Measurements from ENCODE around the gene NEUROG3.

Gene NEUROG3, protein sequence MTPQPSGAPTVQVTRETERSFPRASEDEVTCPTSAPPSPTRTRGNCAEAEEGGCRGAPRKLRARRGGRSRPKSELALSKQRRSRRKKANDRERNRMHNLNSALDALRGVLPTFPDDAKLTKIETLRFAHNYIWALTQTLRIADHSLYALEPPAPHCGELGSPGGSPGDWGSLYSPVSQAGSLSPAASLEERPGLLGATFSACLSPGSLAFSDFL

DNA sequence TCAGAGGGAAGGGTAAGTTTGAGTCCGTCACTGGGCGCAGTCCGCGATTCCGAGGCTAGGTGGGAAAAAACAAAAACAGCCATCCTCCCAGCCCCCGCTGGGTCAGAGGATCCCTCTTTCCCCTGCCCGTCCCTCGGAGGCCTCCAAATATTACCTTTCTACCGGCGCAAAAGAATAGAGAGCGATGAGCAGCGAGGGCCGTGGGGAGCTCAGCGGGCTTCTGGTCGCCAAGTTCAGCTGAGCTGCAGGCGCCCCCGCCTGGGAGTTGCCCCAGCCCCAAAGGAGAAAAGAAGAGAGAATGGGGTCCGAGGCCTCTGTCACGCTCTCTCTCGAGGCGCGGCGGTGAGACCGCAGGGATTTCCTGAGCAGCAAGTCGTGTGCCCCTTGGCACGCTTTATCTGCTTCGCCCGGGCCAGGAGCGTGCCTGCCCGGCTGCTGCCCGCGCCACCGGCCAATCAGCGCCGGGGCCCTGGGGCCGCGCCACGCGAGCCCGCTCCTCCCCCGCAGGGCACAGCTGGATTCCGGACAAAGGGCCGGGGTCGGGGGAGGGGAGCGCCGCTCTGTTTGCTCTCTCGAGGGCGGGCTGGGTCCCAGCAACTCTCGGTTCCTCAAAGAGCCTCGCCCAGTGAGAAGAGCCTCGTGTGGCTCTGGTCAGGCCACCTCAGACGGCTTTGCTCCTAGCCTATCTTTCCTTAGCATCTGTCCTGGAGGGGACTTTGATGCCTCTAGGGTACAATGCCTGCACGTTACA, at the start of gene NEUROG3:
Gene NEUROG3, minus strand, starts transcription at position 367 of the 751 bp plus-strand sequence. CDS start 379 bp downstream, outside the sequence.
- Histone ChIP-seq H3K4me1 (ENCODE audit: insufficient read depth, low read length) (peaks cover 25% of the 10 kb centered on the region), H3K27me3 (ENCODE audit: insufficient read depth, low read length) (peaks cover 97% of the 10 kb centered on the region), H3K36me3 (ENCODE audit: insufficient read depth, low read length) (no peaks in the 10 kb centered on the region), H2AFZ (ENCODE audit: low read depth, low read length) (peak within 1 kb of the TSS; percentile 38), H3K9me3 (ENCODE audit: low read length) (no peaks in the 10 kb centered on the region), H3K4me3 (ENCODE audit: low read length) (peak within 1 kb of the TSS; percentile 54)

DNA sequence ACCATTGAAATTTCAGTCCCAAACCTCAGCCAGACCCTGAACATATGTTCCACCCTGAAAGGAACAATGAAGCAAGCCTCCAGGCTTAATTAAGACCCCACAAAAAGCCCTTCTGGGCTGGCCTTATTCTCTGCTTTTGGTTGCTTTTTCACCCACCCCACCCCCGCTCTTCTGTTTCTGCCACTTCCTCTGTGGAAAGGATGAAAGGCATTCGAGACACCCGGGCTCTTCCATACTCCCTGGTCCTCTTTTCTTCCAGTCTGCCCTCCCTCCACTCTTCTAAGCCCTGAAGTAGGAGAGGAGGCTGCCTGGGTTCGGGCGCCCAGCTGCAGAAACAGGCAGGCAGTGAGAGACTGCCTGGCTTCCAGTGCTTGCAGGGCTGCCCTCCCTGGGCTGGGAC, 47.4 kb upstream of the NEUROG3 start:
- Histone ChIP-seq H2AFZ (ENCODE audit: low read depth, low read length) (no peak overlapping the region), H3K36me3 (ENCODE audit: insufficient read depth, low read length) (no peaks in the 10 kb centered on the region), H3K9me3 (ENCODE audit: low read length) (no peaks in the 10 kb centered on the region), H3K4me3 (ENCODE audit: low read length) (no peak overlapping the region), H3K27me3 (ENCODE audit: insufficient read depth, low read length) (peaks cover 10% of the 10 kb centered on the region), H3K4me1 (ENCODE audit: insufficient read depth, low read length) (no peaks in the 10 kb centered on the region)

DNA sequence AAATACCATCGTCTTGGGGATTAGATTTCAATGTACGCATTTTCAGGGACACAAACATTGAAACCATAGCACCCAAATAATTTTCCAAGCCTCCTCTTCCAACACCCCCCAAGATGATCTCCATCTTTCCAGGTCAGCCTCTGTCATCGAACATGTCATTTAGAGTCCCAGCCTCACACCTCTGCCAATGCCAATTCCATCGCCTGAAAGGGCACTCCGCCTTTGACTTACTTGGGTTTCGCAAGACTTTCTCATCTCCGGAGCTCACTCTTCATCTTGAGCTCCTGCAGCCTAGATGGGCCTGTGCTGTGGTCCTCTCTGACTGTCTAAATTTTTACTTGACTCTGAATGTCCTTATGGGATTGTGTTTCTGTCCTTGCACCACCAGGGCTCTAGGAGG, 46.4 kb upstream of the NEUROG3 start:
- no peaks in the 10 kb centered on the region for H3K9me3 ChIP-seq (ENCODE audit: low read length)
- peaks cover 14% of the 10 kb centered on the region for H3K27me3 ChIP-seq (ENCODE audit: insufficient read depth, low read length)
- H3K36me3 ChIP-seq (ENCODE audit: insufficient read depth, low read length) = no peaks in the 10 kb centered on the region
- H2AFZ ChIP-seq (ENCODE audit: low read depth, low read length) = no peak overlapping the region
- H3K4me3 ChIP-seq (ENCODE audit: low read length) = no peak overlapping the region
- no peaks in the 10 kb centered on the region for H3K4me1 ChIP-seq (ENCODE audit: insufficient read depth, low read length)

DNA sequence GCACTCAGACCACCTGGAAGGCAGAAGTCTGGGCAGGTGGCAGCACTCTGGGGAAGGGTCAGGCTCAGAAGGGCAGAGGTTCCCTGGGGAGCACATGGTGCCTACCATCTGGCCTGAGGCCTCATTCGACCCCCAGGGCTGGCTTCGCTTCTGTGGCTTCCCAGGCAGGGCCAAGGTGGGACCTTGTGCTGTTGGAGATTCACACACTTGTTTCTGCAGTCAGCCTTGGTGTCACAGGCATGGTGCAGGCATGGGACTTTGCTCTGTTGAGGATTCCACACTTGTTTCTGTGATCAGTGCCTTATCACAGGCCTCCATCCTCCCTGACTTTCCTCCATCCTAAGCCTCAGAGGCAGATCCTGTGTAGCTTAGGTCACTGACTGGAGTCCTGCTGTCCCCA, 45.5 kb upstream of the NEUROG3 start:
- no peak overlapping the region for H2AFZ ChIP-seq (ENCODE audit: low read depth, low read length)

DNA sequence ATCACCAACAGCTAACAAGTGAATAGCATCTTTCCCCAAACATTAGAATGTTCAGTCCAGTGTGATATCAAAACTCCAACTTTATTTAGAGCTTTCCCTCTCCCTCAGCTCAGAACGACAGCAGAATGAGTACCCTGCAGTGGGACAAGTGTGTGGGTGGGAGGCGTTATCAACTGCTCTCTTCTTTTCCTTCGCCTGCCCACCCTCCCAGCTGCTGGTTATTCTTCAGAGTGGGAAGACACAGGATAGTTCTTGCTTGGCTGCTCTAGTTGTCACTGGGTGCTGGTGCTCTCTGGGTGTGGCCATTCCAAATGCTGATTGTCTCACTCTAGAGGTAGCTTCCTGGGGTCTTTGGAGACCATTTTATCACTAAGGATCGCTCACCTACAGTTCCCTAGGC, 43.1 kb upstream of the NEUROG3 start:
- no peaks in the 10 kb centered on the region for H3K9me3 ChIP-seq (ENCODE audit: low read length)
- H3K27me3 ChIP-seq (ENCODE audit: insufficient read depth, low read length) = peaks cover 14% of the 10 kb centered on the region
- H2AFZ ChIP-seq (ENCODE audit: low read depth, low read length) = no peak overlapping the region
- H3K36me3 ChIP-seq (ENCODE audit: insufficient read depth, low read length) = no peaks in the 10 kb centered on the region
- no peaks in the 10 kb centered on the region for H3K4me1 ChIP-seq (ENCODE audit: insufficient read depth, low read length)
- H3K4me3 ChIP-seq (ENCODE audit: low read length) = no peak overlapping the region

More for the DNA sequence above, 45.5 kb upstream of the NEUROG3 start:
- peaks cover 14% of the 10 kb centered on the region for H3K27me3 ChIP-seq (ENCODE audit: insufficient read depth, low read length)
- H3K4me1 ChIP-seq (ENCODE audit: insufficient read depth, low read length) = no peaks in the 10 kb centered on the region
- no peaks in the 10 kb centered on the region for H3K36me3 ChIP-seq (ENCODE audit: insufficient read depth, low read length)
- H3K4me3 ChIP-seq (ENCODE audit: low read length) = no peak overlapping the region
- no peaks in the 10 kb centered on the region for H3K9me3 ChIP-seq (ENCODE audit: low read length)

DNA sequence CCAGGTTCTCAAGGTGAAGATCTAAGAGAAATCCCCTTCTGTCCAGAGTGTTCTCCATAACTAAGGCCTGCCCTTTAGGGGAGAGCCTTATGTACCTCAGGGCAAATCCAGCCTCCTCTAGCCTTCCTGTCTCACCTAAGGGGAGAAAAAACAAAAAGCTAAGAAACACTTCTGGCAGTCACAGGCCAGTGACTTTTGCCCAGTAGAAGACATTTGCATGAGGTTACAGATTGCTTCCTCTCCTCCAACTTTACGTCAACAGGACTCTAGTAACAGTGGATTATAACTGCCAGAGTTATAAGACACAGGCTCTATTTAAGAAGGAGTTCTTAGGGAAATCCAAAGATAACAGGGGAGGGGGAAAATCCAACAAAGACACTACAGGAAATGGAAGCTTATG, 40.9 kb upstream of the NEUROG3 start:
- Histone ChIP-seq H3K9me3 (ENCODE audit: low read length) (no peaks in the 10 kb centered on the region), H3K4me1 (ENCODE audit: insufficient read depth, low read length) (no peaks in the 10 kb centered on the region), H3K4me3 (ENCODE audit: low read length) (no peak overlapping the region), H3K36me3 (ENCODE audit: insufficient read depth, low read length) (no peaks in the 10 kb centered on the region), H2AFZ (ENCODE audit: low read depth, low read length) (no peak overlapping the region), H3K27me3 (ENCODE audit: insufficient read depth, low read length) (peaks cover 14% of the 10 kb centered on the region)

DNA sequence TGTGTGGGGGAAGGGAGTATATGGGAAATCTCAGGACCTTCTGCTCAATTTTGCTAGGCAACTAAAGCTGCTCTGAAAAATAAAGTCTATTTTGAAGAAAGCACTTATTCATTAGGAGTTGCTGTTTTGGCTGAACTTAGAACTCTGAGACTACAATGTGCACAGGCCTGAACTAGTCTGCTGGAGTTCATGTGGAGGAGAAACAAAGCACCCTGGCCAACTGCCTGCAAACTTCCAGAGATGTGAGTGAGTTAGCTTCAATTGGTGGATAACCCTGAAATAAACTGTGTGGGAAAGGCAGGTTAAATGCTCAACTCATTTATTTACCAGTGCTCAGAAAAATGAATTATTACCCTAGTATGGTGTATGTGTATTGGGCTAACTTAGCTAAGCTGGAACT, 39.5 kb upstream of the NEUROG3 start:
- no peaks in the 10 kb centered on the region for H3K9me3 ChIP-seq (ENCODE audit: low read length)

DNA sequence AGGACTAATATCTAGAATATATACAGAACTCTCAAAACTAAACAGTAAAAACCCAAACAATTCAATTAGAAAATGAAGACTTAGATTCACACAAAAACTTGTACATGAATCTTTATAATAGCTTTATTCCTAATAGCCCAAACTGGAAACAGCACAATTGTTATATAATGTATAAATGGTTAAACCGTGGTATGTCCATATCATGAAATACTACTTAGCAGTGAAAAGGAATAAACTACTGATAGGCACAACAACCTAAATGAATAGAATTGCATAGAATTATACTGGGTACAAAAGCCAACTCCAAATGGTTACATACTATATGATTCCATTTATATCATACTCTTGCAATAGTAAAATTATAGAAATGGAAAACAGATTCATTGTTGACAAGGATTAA, 35.9 kb upstream of the NEUROG3 start:
- Histone ChIP-seq H3K36me3 (ENCODE audit: insufficient read depth, low read length) (no peaks in the 10 kb centered on the region), H3K4me1 (ENCODE audit: insufficient read depth, low read length) (no peaks in the 10 kb centered on the region), H3K4me3 (ENCODE audit: low read length) (no peak overlapping the region), H3K9me3 (ENCODE audit: low read length) (no peaks in the 10 kb centered on the region), H2AFZ (ENCODE audit: low read depth, low read length) (no peak overlapping the region), H3K27me3 (ENCODE audit: insufficient read depth, low read length) (no peaks in the 10 kb centered on the region)

More for the DNA sequence above, 39.5 kb upstream of the NEUROG3 start:
- no peaks in the 10 kb centered on the region for H3K36me3 ChIP-seq (ENCODE audit: insufficient read depth, low read length)
- H2AFZ ChIP-seq (ENCODE audit: low read depth, low read length) = no peak overlapping the region
- H3K4me3 ChIP-seq (ENCODE audit: low read length) = no peak overlapping the region
- H3K4me1 ChIP-seq (ENCODE audit: insufficient read depth, low read length) = no peaks in the 10 kb centered on the region
- peaks cover 14% of the 10 kb centered on the region for H3K27me3 ChIP-seq (ENCODE audit: insufficient read depth, low read length)

DNA sequence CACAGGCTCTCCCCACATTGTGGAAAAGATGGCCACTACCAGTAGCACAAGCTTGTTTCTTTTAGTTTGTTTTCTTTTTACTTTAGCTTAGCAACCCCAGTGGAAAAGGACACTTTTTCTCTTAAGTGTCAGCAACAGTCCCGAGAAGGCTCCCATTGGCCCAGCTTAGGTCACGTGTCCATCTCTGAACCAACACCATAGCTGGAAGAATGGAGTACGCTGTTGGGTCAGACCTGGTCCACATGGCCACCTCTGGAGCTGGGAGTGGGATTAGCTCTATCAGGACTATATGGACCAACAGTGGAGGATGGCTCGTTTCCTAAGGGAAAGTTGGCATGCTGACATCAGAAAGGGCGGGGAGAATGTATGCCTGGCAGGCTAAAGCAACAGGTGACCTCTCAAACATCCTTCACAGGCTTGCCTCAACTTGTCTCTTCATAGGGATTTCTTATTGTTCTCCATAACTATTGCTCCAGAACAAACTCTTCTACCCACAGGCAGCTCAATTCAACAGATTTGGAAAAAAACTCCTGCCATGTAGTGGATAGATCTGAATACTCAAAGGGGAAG, 27.6 kb upstream of the NEUROG3 start:
- Histone ChIP-seq H3K4me1 (ENCODE audit: insufficient read depth, low read length) (no peaks in the 10 kb centered on the region), H3K27me3 (ENCODE audit: insufficient read depth, low read length) (peaks cover 5% of the 10 kb centered on the region), H3K9me3 (ENCODE audit: low read length) (no peaks in the 10 kb centered on the region), H3K36me3 (ENCODE audit: insufficient read depth, low read length) (no peaks in the 10 kb centered on the region), H3K4me3 (ENCODE audit: low read length) (no peak overlapping the region), H2AFZ (ENCODE audit: low read depth, low read length) (no peak overlapping the region)

DNA sequence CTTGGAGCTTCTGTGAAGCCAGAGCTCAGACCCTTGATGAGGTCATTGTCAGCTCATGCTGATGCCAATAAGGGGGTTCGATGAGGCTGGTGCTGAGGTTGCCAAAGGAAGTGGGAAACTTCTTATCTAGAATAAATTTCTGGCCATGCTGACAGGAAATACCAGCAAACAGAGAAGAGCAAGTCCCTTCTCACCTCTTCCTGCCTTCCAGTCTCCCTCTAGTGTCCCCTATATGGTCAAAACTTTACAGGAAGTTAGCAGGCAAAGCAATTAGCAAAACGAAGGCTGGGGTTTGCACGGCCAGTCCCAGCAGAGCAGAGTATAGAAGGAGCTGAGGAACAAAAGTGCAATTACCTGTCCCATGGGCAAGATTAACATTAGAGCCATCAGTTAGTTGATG, 15.1 kb upstream of the NEUROG3 start:
- no peaks in the 10 kb centered on the region for H3K9me3 ChIP-seq (ENCODE audit: low read length)
- no peak overlapping the region for H2AFZ ChIP-seq (ENCODE audit: low read depth, low read length)
- H3K4me3 ChIP-seq (ENCODE audit: low read length) = no peak overlapping the region
- H3K36me3 ChIP-seq (ENCODE audit: insufficient read depth, low read length) = no peaks in the 10 kb centered on the region
- H3K27me3 ChIP-seq (ENCODE audit: insufficient read depth, low read length) = peaks cover 14% of the 10 kb centered on the region
- no peaks in the 10 kb centered on the region for H3K4me1 ChIP-seq (ENCODE audit: insufficient read depth, low read length)

DNA sequence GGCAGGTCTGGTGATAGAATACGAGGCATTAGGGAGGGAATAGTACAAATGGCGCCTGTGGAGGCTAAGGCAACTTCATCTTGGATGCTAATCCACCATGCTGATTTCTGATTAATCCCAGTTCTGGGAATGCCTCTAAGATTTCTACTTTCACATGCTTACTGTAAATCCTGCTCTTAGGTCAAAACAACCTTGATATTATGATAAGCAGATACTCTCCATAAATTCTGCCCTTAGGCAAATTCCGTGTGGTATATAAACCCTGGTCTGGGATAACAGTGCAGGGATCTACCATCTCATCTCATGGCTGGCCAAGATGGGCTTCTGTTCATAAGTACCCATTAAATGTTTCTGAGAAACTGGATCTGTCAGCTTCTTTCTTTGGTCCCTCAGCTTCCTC, 11.4 kb upstream of the NEUROG3 start:
- Histone ChIP-seq H2AFZ (ENCODE audit: low read depth, low read length) (no peak overlapping the region), H3K4me3 (ENCODE audit: low read length) (no peak overlapping the region), H3K27me3 (ENCODE audit: insufficient read depth, low read length) (peaks cover 24% of the 10 kb centered on the region), H3K36me3 (ENCODE audit: insufficient read depth, low read length) (no peaks in the 10 kb centered on the region), H3K4me1 (ENCODE audit: insufficient read depth, low read length) (no peaks in the 10 kb centered on the region), H3K9me3 (ENCODE audit: low read length) (no peaks in the 10 kb centered on the region)

DNA sequence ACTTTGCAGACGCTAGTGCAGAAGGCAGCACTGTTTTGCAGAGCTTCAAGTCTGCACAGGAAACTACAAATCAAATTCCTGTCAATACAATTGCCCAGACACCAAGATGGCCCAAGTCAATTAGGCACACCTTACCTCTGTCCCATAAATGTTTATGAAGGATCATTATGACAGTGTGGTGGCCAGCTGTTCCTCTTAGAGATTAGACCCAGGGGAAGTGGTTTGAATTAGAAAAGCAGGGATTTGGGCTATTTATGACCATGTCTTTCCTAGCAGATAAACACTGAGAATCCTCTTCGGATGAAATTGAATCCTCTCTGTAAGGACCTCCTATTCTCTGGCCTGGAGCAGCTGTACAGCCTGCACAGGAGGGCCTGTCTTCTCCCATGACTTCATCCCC, 9.9 kb upstream of the NEUROG3 start:
- no peaks in the 10 kb centered on the region for H3K4me1 ChIP-seq (ENCODE audit: insufficient read depth, low read length)
- no peak overlapping the region for H2AFZ ChIP-seq (ENCODE audit: low read depth, low read length)
- no peaks in the 10 kb centered on the region for H3K9me3 ChIP-seq (ENCODE audit: low read length)
- H3K4me3 ChIP-seq (ENCODE audit: low read length) = no peak overlapping the region
- H3K36me3 ChIP-seq (ENCODE audit: insufficient read depth, low read length) = no peaks in the 10 kb centered on the region
- peaks cover 25% of the 10 kb centered on the region for H3K27me3 ChIP-seq (ENCODE audit: insufficient read depth, low read length)

DNA sequence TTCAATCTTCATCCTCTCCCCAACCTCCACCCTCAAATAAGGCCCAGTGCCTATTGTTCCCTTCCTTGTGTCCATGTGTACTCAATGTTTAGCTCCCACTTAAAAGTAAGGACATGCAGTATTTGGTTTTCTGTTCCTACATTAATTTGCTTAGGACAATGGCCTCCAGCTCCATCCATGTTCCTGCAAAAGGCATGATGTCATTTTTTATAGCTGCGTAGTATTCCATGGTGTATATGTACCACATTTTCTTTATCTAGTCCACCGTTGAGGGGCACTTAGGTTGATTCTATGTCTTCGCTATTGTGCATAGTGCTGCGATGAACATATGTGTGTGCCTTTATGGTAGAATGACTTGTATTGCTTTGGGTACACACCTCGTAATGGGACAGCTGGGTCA, 7.2 kb upstream of the NEUROG3 start:
- Histone ChIP-seq H2AFZ (ENCODE audit: low read depth, low read length) (no peak overlapping the region), H3K27me3 (ENCODE audit: insufficient read depth, low read length) (peaks cover 50% of the 10 kb centered on the region), H3K36me3 (ENCODE audit: insufficient read depth, low read length) (no peaks in the 10 kb centered on the region), H3K4me1 (ENCODE audit: insufficient read depth, low read length) (no peaks in the 10 kb centered on the region), H3K9me3 (ENCODE audit: low read length) (no peaks in the 10 kb centered on the region), H3K4me3 (ENCODE audit: low read length) (no peak overlapping the region)
